ENCODE results near the gene LRRC49. TPM values are rescaled to one million over a fixed set of nuclear protein-coding genes. Genes with fewer than 3 reads are reported as not detected.

Gene LRRC49, protein sequence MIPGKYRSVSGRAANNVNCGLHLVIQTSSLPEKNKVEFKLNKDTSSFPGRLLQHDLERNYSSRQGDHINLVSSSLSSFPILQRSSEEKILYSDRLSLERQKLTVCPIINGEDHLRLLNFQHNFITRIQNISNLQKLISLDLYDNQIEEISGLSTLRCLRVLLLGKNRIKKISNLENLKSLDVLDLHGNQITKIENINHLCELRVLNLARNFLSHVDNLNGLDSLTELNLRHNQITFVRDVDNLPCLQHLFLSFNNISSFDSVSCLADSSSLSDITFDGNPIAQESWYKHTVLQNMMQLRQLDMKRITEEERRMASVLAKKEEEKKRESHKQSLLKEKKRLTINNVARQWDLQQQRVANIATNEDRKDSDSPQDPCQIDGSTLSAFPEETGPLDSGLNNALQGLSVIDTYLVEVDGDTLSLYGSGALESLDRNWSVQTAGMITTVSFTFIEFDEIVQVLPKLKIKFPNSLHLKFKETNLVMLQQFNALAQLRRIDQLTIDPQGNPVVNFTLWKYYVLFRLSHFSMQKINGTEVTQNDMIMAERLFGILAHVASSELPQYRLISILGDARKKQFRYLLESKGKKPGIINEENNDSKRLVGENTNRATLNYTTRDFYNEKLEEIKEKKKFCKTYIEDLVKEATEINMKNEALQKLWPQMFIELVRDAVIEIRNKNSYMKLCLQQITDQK
- 9.2 and 10.9 TPM in 2 replicates for total RNA-seq (2021)
- Bru-seq, nascent RNA, result percentile 57 among the genes with signal in this experiment
- percentile 47 among the genes with signal in this experiment for BruChase-seq, experiment 1, labeled RNA remaining after a 2-hour chase
- BruChase-seq, experiment 2, labeled RNA remaining after a 6-hour chase, result percentile 42 among the genes with signal in this experiment
- long read RNA-seq, transcript LRRC49-201 (16 exons, 2,784 nt), result major isoform, 14 of 19 reads
- long read RNA-seq, partial matches to known transcripts, result 1 of 19 reads
- long read RNA-seq, other reads (novel, unspliced or antisense), result 3 of 19 reads

DNA sequence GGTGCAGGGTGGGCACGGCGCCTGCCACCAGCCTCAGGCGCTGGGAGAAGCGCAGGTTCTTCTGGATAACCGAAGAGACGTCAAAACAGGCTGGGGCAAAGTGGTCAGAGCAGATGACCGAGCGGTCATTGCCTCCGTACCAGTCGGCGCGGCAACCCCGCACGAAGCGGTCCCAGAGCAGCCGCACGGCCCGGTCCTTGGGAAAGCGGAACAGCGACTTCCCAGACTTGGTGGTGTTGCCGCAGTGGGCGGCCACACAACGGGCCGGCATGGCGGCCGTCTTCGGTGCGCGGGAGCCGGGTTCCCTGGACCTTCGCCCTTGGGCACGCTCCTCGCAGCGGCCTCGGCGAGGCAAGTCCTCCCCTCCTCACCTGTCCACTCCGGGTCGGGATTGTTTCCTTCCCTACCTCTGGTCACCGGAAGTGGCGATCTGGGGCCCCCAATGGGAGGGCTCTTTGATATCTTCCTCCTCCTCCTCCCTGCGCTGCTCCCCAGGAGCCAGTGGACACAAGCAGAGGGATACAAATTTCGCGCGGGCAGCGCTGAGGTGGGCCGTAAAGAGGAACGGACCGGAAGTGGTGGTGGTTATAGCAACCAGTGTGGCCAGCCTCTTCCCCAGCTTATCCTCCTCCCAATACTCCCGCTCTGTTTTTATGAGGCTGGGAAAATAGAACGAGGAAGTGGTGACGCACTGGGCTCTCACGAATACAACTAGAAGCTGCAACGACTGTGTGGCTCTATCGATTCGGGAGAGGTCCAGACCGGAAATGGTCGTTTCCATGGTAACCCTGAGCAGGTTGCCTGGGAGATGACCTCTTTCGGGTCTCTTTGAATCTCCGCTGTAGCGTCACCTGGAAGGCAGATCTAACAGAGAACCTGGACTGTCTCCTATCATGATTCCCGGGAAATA, at the start of gene LRRC49, which contains the start of gene THAP10:
Gene LRRC49, plus strand, starts transcription at position 825 of the 910 bp plus-strand sequence. Its CDS starts 69 bp downstream, at position 894.
Gene THAP10, minus strand, starts transcription at position 432 of the 910 bp plus-strand sequence. Its CDS starts 161 bp downstream, at position 271.
- POLR2A ChIA-PET (ENCODE audit: low non-redundant PET), result no interaction called here

DNA sequence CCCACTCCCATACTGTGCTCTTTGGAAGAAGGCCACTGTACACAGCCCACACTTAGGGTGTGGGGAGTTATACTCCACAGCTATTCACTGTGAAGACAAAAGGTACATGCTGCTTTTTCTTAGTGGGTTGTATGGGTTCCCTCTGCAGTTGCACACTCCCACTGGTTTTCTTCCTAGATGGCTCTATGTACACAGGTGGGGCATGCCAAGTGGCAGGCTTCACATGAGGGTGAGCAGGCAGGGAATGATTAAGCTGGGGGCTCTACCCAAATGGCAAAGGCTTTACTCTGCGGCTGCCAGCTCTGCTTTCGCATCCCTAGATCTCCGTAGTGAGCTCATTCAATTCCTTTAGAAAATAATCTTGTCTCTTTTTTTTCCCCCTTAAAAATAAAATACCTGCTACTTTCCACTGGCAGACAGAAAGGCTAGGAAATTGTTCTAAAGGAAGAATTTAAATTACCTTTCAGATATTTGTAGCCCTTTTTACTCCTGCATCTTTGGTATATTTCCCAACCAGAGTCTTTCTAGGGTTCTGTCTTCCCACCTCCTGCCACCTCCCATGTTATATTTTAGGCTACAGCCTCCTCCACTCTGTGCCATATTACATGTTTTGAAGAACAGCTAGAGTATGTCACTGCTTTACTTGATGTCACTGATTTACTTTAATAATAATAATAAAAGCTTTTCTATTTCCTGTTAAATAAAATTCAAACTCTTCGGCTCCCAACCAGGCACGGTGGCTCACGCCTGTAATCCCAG, 46.8 kb upstream of the LRRC49 start:
- TF ChIP-seq, protein P1, sequence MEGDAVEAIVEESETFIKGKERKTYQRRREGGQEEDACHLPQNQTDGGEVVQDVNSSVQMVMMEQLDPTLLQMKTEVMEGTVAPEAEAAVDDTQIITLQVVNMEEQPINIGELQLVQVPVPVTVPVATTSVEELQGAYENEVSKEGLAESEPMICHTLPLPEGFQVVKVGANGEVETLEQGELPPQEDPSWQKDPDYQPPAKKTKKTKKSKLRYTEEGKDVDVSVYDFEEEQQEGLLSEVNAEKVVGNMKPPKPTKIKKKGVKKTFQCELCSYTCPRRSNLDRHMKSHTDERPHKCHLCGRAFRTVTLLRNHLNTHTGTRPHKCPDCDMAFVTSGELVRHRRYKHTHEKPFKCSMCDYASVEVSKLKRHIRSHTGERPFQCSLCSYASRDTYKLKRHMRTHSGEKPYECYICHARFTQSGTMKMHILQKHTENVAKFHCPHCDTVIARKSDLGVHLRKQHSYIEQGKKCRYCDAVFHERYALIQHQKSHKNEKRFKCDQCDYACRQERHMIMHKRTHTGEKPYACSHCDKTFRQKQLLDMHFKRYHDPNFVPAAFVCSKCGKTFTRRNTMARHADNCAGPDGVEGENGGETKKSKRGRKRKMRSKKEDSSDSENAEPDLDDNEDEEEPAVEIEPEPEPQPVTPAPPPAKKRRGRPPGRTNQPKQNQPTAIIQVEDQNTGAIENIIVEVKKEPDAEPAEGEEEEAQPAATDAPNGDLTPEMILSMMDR (conservative IDR thresholded peaks at IDR 0.05; ENCODE audit: low read depth, low read length), result no peak
- no peak for TF ChIP-seq EZH2 (IDR thresholded peaks at IDR 0.05; ENCODE audit: borderline replicate concordance, low read depth, low read length, poor library complexity, severe bottlenecking)
- Histone ChIP-seq H3K27me3 (replicated peaks; ENCODE audit: insufficient read depth, low read depth, low read length, poor library complexity) (no peaks in the 10 kb centered on the region), H3K4me3 (ENCODE audit: low read depth, low read length, poor library complexity, severe bottlenecking) (no peak overlapping the region), H3K9me3 (ENCODE audit: low read depth, low read length, poor library complexity, severe bottlenecking) (no peaks in the 10 kb centered on the region), H3K27ac (ENCODE audit: low read depth, low read length, poor library complexity, severe bottlenecking) (no peak overlapping the region), H3K4me1 (ENCODE audit: insufficient read depth, low read length, poor library complexity, severe bottlenecking) (no peaks in the 10 kb centered on the region), H3K36me3 (ENCODE audit: insufficient read depth, low read length, poor library complexity, severe bottlenecking) (peaks cover 10% of the 10 kb centered on the region)
- ChIA-PET CTCF (no interaction called here), POLR2A (ENCODE audit: low non-redundant PET) (no interaction called here)
- intact Hi-C loops (cut with micrococcal nuclease; ENCODE audit: unreplicated experiment), result no loop called here
- BruUV-seq (replicated peaks), result no TSS peak
- no peak for DNase-seq (ENCODE audit: low spot score)

More for the DNA sequence above, at the start of gene LRRC49, which contains the start of gene THAP10:
- Histone ChIP-seq H3K27ac (ENCODE audit: low read depth, low read length, poor library complexity, severe bottlenecking) (peak within 1 kb of the TSS; percentile 73), H3K27me3 (replicated peaks; ENCODE audit: insufficient read depth, low read depth, low read length, poor library complexity) (no peaks in the 10 kb centered on the region), H3K36me3 (ENCODE audit: insufficient read depth, low read length, poor library complexity, severe bottlenecking) (no peaks in the 10 kb centered on the region), H3K4me1 (ENCODE audit: insufficient read depth, low read length, poor library complexity, severe bottlenecking) (peaks cover 10% of the 10 kb centered on the region), H3K4me3 (ENCODE audit: low read depth, low read length, poor library complexity, severe bottlenecking) (peak within 1 kb of the TSS; percentile 84), H3K9me3 (ENCODE audit: low read depth, low read length, poor library complexity, severe bottlenecking) (no peaks in the 10 kb centered on the region)
- TF ChIP-seq, protein P1 (conservative IDR thresholded peaks at IDR 0.05; ENCODE audit: low read depth, low read length), result no peak
- no peak for TF ChIP-seq EZH2 (IDR thresholded peaks at IDR 0.05; ENCODE audit: borderline replicate concordance, low read depth, low read length, poor library complexity, severe bottlenecking)
- intact Hi-C loops (cut with micrococcal nuclease; ENCODE audit: unreplicated experiment), result loop anchor here (5.0 to 10.0 kb wide), 2 partner anchors 213 to 550 kb away; no protein-coding TSS in a partner anchor
- BruUV-seq (replicated peaks), result TSS peak; percentile 61
- DNase-seq (ENCODE audit: low spot score), result peak; percentile 96
- CTCF ChIA-PET, result interaction anchor here (1.7 kb wide), 1 partner anchor 548 kb away, joined by 3 read pairs; no protein-coding TSS in a partner anchor
